Neural progenitor cell (in vitro differentiated cells): ENCODE measurements around the gene BCHE. TPM values are rescaled to one million over a fixed set of nuclear protein-coding genes. Genes with fewer than 3 reads are reported as not detected.

Experiments
- DNase-seq: peaks from one replicate; pipeline ENCODE4 v3.0.0-alpha.2; 2016; ENCODE audit warnings: low spot score
- H2AFZ ChIP-seq: fragments of 200-600 bp; sonication (generic); replicated peaks from 2 replicates; pipeline ENCODE4 v1.6.1; 2016; ENCODE audit warnings: antibody characterized with exemption
- H3F3A ChIP-seq: fragments of 200-600 bp; sonication (generic); 2 replicates; pipeline ENCODE4 v1.6.1; 2016; ENCODE audit warnings: antibody characterized with exemption, low read depth
- H3K27ac ChIP-seq: fragments of 200-600 bp; sonication (generic); 2 replicates; pipeline ENCODE4 v1.5.1; 2016; ENCODE audit warnings: mild to moderate bottlenecking
- H3K27me3 ChIP-seq: fragments of 200-600 bp; sonication (generic); 2 replicates; pipeline ENCODE4 v1.6.1; 2016; ENCODE audit warnings: mild to moderate bottlenecking, moderate library complexity
- H3K36me3 ChIP-seq: fragments of 200-600 bp; sonication (generic); 2 replicates; pipeline ENCODE4 v1.5.1; 2016
- H3K4me1 ChIP-seq: fragments of 200-600 bp; sonication (generic); 2 replicates; pipeline ENCODE4 v1.6.1; 2016; ENCODE audit warnings: mixed run types
- H3K4me2 ChIP-seq: fragments of 200-600 bp; sonication (generic); 2 replicates; pipeline ENCODE4 v1.6.1; 2016
- H3K4me3 ChIP-seq: fragments of 200-600 bp; sonication (generic); 2 replicates; pipeline ENCODE4 v1.5.1; 2016
- H3K79me2 ChIP-seq: fragments of 200-600 bp; sonication (generic); 2 replicates; pipeline ENCODE4 v1.6.1; 2016; ENCODE audit warnings: low read depth
- H3K9ac ChIP-seq: fragments of 200-600 bp; sonication (generic); 2 replicates; pipeline ENCODE4 v1.6.1; 2016
- H3K9me3 ChIP-seq: fragments of 200-600 bp; sonication (generic); 2 replicates; pipeline ENCODE4 v1.5.1; 2016; ENCODE audit warnings: low read depth
- H4K20me1 ChIP-seq: fragments of 200-600 bp; sonication (generic); 2 replicates; pipeline ENCODE4 v1.6.1; 2016; ENCODE audit warnings: low read depth
- H3K27ac Mint-ChIP-seq: 3 replicates; pipeline ENCODE4 v1.8.0; 2021; ENCODE audit warnings: mixed read lengths
- H3K27me3 Mint-ChIP-seq: 2 replicates; pipeline ENCODE4 v1.8.0; 2022; ENCODE audit warnings: low read depth, mild to moderate bottlenecking, inconsistent platforms, moderate library complexity, mixed read lengths; ENCODE audit not compliant: insufficient read depth
- H3K36me3 Mint-ChIP-seq: 3 replicates; pipeline ENCODE4 v1.8.0; 2021; ENCODE audit warnings: mixed read lengths
- H3K4me1 Mint-ChIP-seq: 3 replicates; pipeline ENCODE4 v1.8.0; 2021; ENCODE audit warnings: mixed read lengths
- H3K4me3 Mint-ChIP-seq: 3 replicates; pipeline ENCODE4 v1.8.0; 2021; ENCODE audit warnings: mild to moderate bottlenecking, moderate library complexity, mixed read lengths
- H3K9me3 Mint-ChIP-seq: 3 replicates; pipeline ENCODE4 v1.8.0; 2020; ENCODE audit warnings: mixed read lengths
- CTCF ChIP-seq: fragments of 200-600 bp; sonication (generic); IDR thresholded peaks from 2 replicates; pipeline ENCODE4 v1.5.1; 2017; ENCODE audit warnings: antibody characterized with exemption, mild to moderate bottlenecking
- EZH2 ChIP-seq: fragments of 200-600 bp; sonication (generic); IDR thresholded peaks from 2 replicates; pipeline ENCODE4 v1.6.1; 2017; ENCODE audit warnings: antibody characterized with exemption, mild to moderate bottlenecking, moderate library complexity
- EZH2phosphoT487 ChIP-seq: fragments of 200-600 bp; sonication (generic); IDR thresholded peaks from 2 replicates; pipeline ENCODE4 v1.6.1; 2017; ENCODE audit warnings: antibody characterized with exemption
- total RNA-seq: library from RNA; depleted of rRNA; stranded (reverse); fragments of >200 nt; gene quantifications from 2 replicates; pipeline ENCODE4 v1.2.3, GENCODE V29; 2015; ENCODE audit warnings: low replicate concordance

Gene BCHE
- total RNA-seq, 1 donor from 2014 or later = 15.2 TPM

DNA sequence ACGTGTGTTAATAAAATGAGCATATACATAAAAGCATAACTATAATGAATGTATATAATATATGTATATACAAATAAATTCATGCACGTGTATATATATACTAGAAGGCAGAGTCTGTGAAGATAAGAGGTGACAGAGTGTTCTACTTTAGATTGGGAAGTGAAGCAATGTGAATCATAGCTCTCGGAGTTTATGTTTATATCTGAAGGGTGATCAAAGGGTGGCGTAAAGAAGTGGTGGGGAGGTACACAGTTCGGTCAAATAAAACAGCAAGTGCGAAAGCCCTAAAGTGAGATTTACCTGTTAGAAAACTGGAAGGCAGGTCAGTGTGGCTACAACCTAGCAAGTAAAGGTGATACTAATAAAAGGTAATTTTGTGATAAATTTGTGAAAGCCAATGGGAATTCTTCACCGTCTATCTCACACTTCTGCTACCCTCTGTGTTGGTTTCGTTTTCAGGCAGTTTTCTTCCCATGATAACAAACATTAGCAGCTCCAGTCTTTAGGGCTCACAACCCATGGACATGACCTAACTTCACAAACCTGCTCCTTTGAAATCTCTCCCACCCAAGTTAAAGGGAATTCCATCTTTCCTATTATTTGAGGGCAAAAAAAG lies 46.7 kb upstream of the BCHE start:
- Histone ChIP-seq H3K36me3 (no peaks in the 10 kb centered on the region), H3F3A (no peaks in the 10 kb centered on the region), H3K9ac (no peak overlapping the region), H2AFZ (no peak overlapping the region), H3K4me1 (no peaks in the 10 kb centered on the region), H4K20me1 (no peaks in the 10 kb centered on the region), H3K27me3 (no peaks in the 10 kb centered on the region), H3K4me2 (no peak overlapping the region), H3K27ac (no peak overlapping the region), H3K4me3 (no peak overlapping the region), H3K9me3 (no peaks in the 10 kb centered on the region), H3K79me2 (no peaks in the 10 kb centered on the region)
- no peak overlapping the region for H3K27ac Mint-ChIP-seq
- DNase-seq = no peak
- H3K36me3 Mint-ChIP-seq = no peaks in the 10 kb centered on the region
- no peaks in the 10 kb centered on the region for H3K27me3 Mint-ChIP-seq
- no peaks in the 10 kb centered on the region for H3K9me3 Mint-ChIP-seq
- no peaks in the 10 kb centered on the region for H3K4me1 Mint-ChIP-seq
- no peak for TF ChIP-seq EZH2
- TF ChIP-seq EZH2phosphoT487 = no peak
- no peak for TF ChIP-seq CTCF
- no peak overlapping the region for H3K4me3 Mint-ChIP-seq

- Histone ChIP-seq H3K4me2 (no peak overlapping the region), H3K27me3 (no peaks in the 10 kb centered on the region), H3K27ac (no peak overlapping the region), H3K4me3 (no peak overlapping the region), H4K20me1 (no peaks in the 10 kb centered on the region), H3K9ac (no peak overlapping the region), H3F3A (no peaks in the 10 kb centered on the region), H2AFZ (no peak overlapping the region), H3K79me2 (no peaks in the 10 kb centered on the region), H3K4me1 (no peaks in the 10 kb centered on the region), H3K9me3 (no peaks in the 10 kb centered on the region), H3K36me3 (no peaks in the 10 kb centered on the region)
- DNase-seq = no peak
- Mint-ChIP-seq H3K27ac (no peak overlapping the region), H3K9me3 (no peaks in the 10 kb centered on the region), H3K27me3 (no peaks in the 10 kb centered on the region), H3K36me3 (no peaks in the 10 kb centered on the region), H3K4me1 (no peaks in the 10 kb centered on the region), H3K4me3 (no peak overlapping the region)
- TF ChIP-seq CTCF = no peak
These were observed 45.9 kb upstream of the BCHE start for GRCh38 chr3:165883117-165883516.

DNA sequence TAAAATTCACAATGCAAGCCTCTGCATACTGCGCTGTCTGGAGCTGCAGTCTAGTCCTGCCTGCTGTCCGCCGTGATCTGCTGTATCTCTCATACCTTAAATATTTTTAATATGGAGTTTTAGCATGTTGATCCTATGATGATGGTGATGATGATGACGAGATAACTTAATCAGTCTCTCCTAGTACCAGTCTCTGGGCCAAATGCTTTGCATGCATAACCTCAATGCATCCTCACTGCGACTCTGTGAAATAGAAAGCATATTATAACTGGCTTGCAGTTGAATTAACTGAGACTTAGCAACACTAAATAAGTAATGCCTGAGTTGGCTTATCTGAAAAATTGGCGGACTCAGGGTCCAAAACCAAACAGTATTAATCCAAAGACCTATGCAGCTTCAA lies 38.4 kb upstream of the BCHE start:
- no peaks in the 10 kb centered on the region for H3K36me3 Mint-ChIP-seq

More for the DNA sequence above, 38.4 kb upstream of the BCHE start:
- DNase-seq = no peak
- H3K27ac ChIP-seq = no peak overlapping the region
- no peaks in the 10 kb centered on the region for H4K20me1 ChIP-seq
- no peak overlapping the region for H2AFZ ChIP-seq
- Mint-ChIP-seq H3K27ac (no peak overlapping the region), H3K4me3 (no peak overlapping the region), H3K27me3 (peaks cover 3% of the 10 kb centered on the region), H3K9me3 (peaks cover 2% of the 10 kb centered on the region), H3K4me1 (no peaks in the 10 kb centered on the region)
- no peaks in the 10 kb centered on the region for H3K36me3 ChIP-seq
- no peak overlapping the region for H3K4me3 ChIP-seq
- no peaks in the 10 kb centered on the region for H3K9me3 ChIP-seq
- TF ChIP-seq CTCF (no peak), EZH2phosphoT487 (no peak), EZH2 (no peak)
- H3F3A ChIP-seq = no peaks in the 10 kb centered on the region
- no peaks in the 10 kb centered on the region for H3K4me1 ChIP-seq
- H3K79me2 ChIP-seq = no peaks in the 10 kb centered on the region
- no peak overlapping the region for H3K4me2 ChIP-seq
- H3K27me3 ChIP-seq = no peaks in the 10 kb centered on the region
- H3K9ac ChIP-seq = no peak overlapping the region
